Smooth muscle cell (in vitro differentiated cells): Measurements from ENCODE around the gene XPO5. TPM values are rescaled to one million over a fixed set of nuclear protein-coding genes. Genes with fewer than 3 reads are reported as not detected.

ENCODE experiments used
- DNase-seq: peaks from one replicate; lab custom pipeline; 2025; ENCODE audit not compliant: unreplicated experiment; lab: John Stamatoyannopoulos, UW
- H2AFZ ChIP-seq: fragments of 200-600 bp; sonication (generic); 2 replicates; pipeline ENCODE4 v1.6.0; 2016; ENCODE audit warnings: antibody characterized with exemption, low read depth, mild to moderate bottlenecking
- H3F3A ChIP-seq: fragments of 200-600 bp; sonication (generic); 2 replicates; pipeline ENCODE4 v1.6.0; 2017; ENCODE audit warnings: antibody characterized with exemption, low read depth
- H3K27ac ChIP-seq: fragments of 200-600 bp; sonication (generic); 2 replicates; pipeline ENCODE4 v1.5.1; 2016; ENCODE audit warnings: low read depth, mild to moderate bottlenecking
- H3K27me3 ChIP-seq: fragments of 200-600 bp; sonication (generic); 2 replicates; pipeline ENCODE4 v1.6.1; 2016; ENCODE audit warnings: low read depth, mild to moderate bottlenecking
- H3K36me3 ChIP-seq: fragments of 200-600 bp; sonication (generic); 2 replicates; pipeline ENCODE4 v1.5.1; 2016; ENCODE audit warnings: low read depth
- H3K4me1 ChIP-seq: fragments of 200-600 bp; sonication (generic); 2 replicates; pipeline ENCODE4 v1.5.1; 2016; ENCODE audit warnings: low read depth
- H3K4me2 ChIP-seq: fragments of 200-600 bp; sonication (generic); 2 replicates; pipeline ENCODE4 v1.6.0; 2016; ENCODE audit warnings: mild to moderate bottlenecking
- H3K4me3 ChIP-seq: fragments of 200-600 bp; sonication (generic); 2 replicates; pipeline ENCODE4 v1.5.1; 2016; ENCODE audit warnings: mild to moderate bottlenecking
- H3K79me2 ChIP-seq: fragments of 200-600 bp; sonication (generic); 2 replicates; pipeline ENCODE4 v1.6.0; 2016; ENCODE audit warnings: low read depth, mild to moderate bottlenecking
- H3K9ac ChIP-seq: fragments of 200-600 bp; sonication (generic); 2 replicates; pipeline ENCODE4 v1.6.0; 2016; ENCODE audit warnings: low read depth
- H3K9me3 ChIP-seq: fragments of 200-600 bp; sonication (generic); replicated peaks from 2 replicates; pipeline ENCODE4 v1.5.1; 2016; ENCODE audit warnings: low read depth
- H4K20me1 ChIP-seq: fragments of 200-600 bp; sonication (generic); 2 replicates; pipeline ENCODE4 v1.6.0; 2016; ENCODE audit warnings: low read depth
- CTCF ChIP-seq: fragments of 200-600 bp; sonication (generic); IDR thresholded peaks from 2 replicates; pipeline ENCODE4 v1.5.1; 2017; ENCODE audit warnings: borderline replicate concordance, mild to moderate bottlenecking, antibody characterized with exemption; ENCODE audit not compliant: insufficient read depth, poor library complexity, severe bottlenecking
- WGBS: methylation state at CpG from one replicate; pipeline ENCODE4 v1.1.7; 2016; ENCODE audit warnings: low lambda C conversion rate; 5-methylcytosine and 5-hydroxymethylcytosine counted together
- polyA plus RNA-seq: library from polyadenylated mRNA; unstranded; fragments of >200 nt; fragmentation: Nextera tagmentation; extraction: Ambion mirVana; gene quantifications from 2 replicates; pipeline ENCODE4 v1.2.1, GENCODE V29; 2016
- total RNA-seq: library from RNA; depleted of rRNA; stranded (reverse); fragments of >200 nt; gene quantifications from 2 replicates; pipeline ENCODE4 v1.2.3, GENCODE V29; 2014

XPO5 gene
- total and polyA plus RNA-seq, 2 experiments from 2014 or later = 11.7 to 31.9 TPM

- TF ChIP-seq CTCF = peak; percentile 78
- no peak overlapping the region for H3K27ac ChIP-seq
- H3K9ac ChIP-seq = no peak overlapping the region
- 8% methylated on average over 5 of the region's 5 CpGs for WGBS
- no peak overlapping the region for H3K4me2 ChIP-seq
- peaks cover 4% of the 10 kb centered on the region for H3F3A ChIP-seq
- no peaks in the 10 kb centered on the region for H3K9me3 ChIP-seq
- DNase-seq = peak; percentile 13
- H4K20me1 ChIP-seq = peaks cover 4% of the 10 kb centered on the region
- no peak overlapping the region for H2AFZ ChIP-seq
- H3K36me3 ChIP-seq = peaks cover 9% of the 10 kb centered on the region
- no peaks in the 10 kb centered on the region for H3K79me2 ChIP-seq
- H3K4me3 ChIP-seq = no peak overlapping the region
- H3K4me1 ChIP-seq = no peaks in the 10 kb centered on the region
- H3K27me3 ChIP-seq = no peaks in the 10 kb centered on the region
These were observed 32.5 kb upstream of the XPO5 start for GRCh38 chr6:43608310-43608763.

- Histone ChIP-seq H3K27me3 (no peaks in the 10 kb centered on the region), H3K4me2 (no peak overlapping the region), H3K27ac (no peak overlapping the region), H3F3A (peaks cover 4% of the 10 kb centered on the region), H3K36me3 (peaks cover 12% of the 10 kb centered on the region), H3K9ac (no peak overlapping the region), H3K9me3 (no peaks in the 10 kb centered on the region), H4K20me1 (peaks cover 5% of the 10 kb centered on the region), H3K79me2 (no peaks in the 10 kb centered on the region), H3K4me3 (no peak overlapping the region), H2AFZ (no peak overlapping the region), H3K4me1 (no peaks in the 10 kb centered on the region)
- WGBS = 94% methylated on average over 2 of the region's 2 CpGs
- no peak for DNase-seq
- no peak for TF ChIP-seq CTCF
These were observed 30.2 kb upstream of the XPO5 start for GRCh38 chr6:43606019-43606418.

- H3F3A ChIP-seq = peaks cover 4% of the 10 kb centered on the region
- 97% methylated on average over 2 of the region's 2 CpGs for WGBS
- no peaks in the 10 kb centered on the region for H3K9me3 ChIP-seq
- H3K4me3 ChIP-seq = no peak overlapping the region
- H3K27ac ChIP-seq = no peak overlapping the region
- no peaks in the 10 kb centered on the region for H3K4me1 ChIP-seq
- H3K36me3 ChIP-seq = peaks cover 12% of the 10 kb centered on the region
- no peak for TF ChIP-seq CTCF
- H3K4me2 ChIP-seq = no peak overlapping the region
- H2AFZ ChIP-seq = no peak overlapping the region
- no peaks in the 10 kb centered on the region for H3K79me2 ChIP-seq
- no peak overlapping the region for H3K9ac ChIP-seq
- H4K20me1 ChIP-seq = peaks cover 5% of the 10 kb centered on the region
- DNase-seq = no peak
- H3K27me3 ChIP-seq = no peaks in the 10 kb centered on the region
These were observed 28.3 kb upstream of the XPO5 start for GRCh38 chr6:43604174-43604573.

GRCh38 chr6:43600595-43600994 lies 24.8 kb upstream of the XPO5 start:
- Histone ChIP-seq H3K27me3 (no peaks in the 10 kb centered on the region), H3K9ac (no peak overlapping the region), H3K79me2 (no peaks in the 10 kb centered on the region), H3K9me3 (no peaks in the 10 kb centered on the region), H3K27ac (no peak overlapping the region), H3K4me2 (no peak overlapping the region), H3K4me1 (no peaks in the 10 kb centered on the region), H3K4me3 (no peak overlapping the region), H2AFZ (no peak overlapping the region), H3F3A (peaks cover 4% of the 10 kb centered on the region), H4K20me1 (peaks cover 5% of the 10 kb centered on the region), H3K36me3 (peaks cover 12% of the 10 kb centered on the region)
- no peak for TF ChIP-seq CTCF
- DNase-seq = no peak
- WGBS = 97% methylated on average over 2 of the region's 2 CpGs
